ENCODE results near the gene DYNLT4.

DNA sequence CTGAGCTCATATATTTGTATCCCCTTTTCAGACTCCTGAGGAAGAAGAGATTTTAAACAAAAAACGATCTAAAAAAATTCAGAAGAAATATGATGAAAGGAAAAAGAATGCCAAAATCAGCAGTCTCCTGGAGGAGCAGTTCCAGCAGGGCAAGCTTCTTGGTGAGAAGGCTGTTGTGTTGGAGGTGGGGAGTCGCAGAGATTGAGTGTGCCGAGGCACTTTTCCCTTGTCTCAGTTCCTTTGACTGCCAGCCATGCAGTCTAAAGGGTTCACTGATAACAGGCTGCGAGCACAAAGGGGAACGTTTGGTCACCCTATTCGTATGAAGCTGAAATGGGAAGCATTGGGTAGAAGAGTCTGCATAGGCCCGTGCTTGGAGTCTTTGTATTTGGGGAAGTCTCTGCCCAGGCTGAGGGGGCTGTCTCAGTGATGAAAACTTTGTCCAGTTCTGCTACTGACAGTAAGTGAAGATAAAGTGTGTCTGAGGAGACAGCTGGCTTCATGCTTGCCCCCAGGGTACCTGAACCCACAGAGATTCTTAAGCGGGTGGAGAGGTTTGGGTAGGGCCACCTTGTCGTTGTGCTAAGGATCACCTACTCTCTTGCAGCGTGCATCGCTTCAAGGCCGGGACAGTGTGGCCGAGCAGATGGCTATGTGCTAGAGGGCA is 29.0 kb downstream of the DYNLT4 start:
- no peak for TF ChIP-seq CTCF (IDR thresholded peaks at IDR 0.05)
- TF ChIP-seq POLR2A (IDR thresholded peaks at IDR 0.05): no peak
